CD1c-positive myeloid dendritic cell (primary cell): Measurements from ENCODE around the gene GPX1.

Experiments used
- DNase-seq: peaks from one replicate; pipeline ENCODE4 v3.0.0-alpha.2; 2016; ENCODE audit errors: extremely low spot score

Gene GPX1

GRCh38 chr3:49311283-49311682 lies 46.9 kb downstream of the GPX1 start:
- no peak for DNase-seq

- DNase-seq: no peak
Observed at GRCh38 chr3:49310677-49311076, 47.5 kb downstream of the GPX1 start.
